GM15510 (cell line): ENCODE results near the gene CKAP5.

Experiments
- POLR2A ChIP-seq: IDR thresholded peaks from 3 replicates; pipeline ENCODE4 v1.6.1; 2011; ENCODE audit warnings: borderline replicate concordance; ENCODE audit not compliant: insufficient read length; ENCODE audit errors: extremely low read depth

The CKAP5 gene

GRCh38 chr11:46710821-46711269 lies 135.2 kb downstream of the CKAP5 start:
- no peak for TF ChIP-seq POLR2A

- TF ChIP-seq POLR2A: no peak
Observed at GRCh38 chr11:46706886-46707285, 139.2 kb downstream of the CKAP5 start.

DNA sequence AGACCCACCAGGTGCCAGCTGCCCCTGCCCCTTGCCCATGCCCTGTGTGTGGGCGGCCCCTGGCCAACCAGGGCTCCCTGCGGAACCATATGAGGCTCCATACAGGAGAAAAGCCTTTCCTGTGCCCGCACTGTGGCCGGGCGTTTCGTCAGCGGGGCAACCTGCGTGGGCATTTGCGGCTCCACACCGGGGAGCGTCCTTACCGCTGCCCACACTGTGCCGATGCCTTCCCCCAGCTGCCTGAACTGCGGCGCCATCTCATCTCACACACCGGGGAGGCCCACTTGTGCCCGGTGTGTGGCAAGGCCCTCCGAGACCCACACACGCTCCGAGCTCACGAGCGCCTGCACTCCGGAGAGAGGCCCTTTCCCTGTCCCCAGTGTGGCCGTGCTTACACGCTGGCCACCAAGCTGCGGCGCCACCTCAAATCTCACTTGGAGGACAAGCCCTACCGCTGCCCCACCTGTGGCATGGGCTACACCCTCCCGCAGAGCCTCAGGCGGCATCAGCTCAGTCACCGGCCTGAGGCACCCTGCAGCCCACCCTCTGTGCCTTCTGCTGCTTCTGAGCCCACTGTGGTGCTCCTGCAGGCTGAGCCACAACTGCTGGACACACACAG lies 140.9 kb downstream of the CKAP5 start:
- TF ChIP-seq POLR2A: no peak

DNA sequence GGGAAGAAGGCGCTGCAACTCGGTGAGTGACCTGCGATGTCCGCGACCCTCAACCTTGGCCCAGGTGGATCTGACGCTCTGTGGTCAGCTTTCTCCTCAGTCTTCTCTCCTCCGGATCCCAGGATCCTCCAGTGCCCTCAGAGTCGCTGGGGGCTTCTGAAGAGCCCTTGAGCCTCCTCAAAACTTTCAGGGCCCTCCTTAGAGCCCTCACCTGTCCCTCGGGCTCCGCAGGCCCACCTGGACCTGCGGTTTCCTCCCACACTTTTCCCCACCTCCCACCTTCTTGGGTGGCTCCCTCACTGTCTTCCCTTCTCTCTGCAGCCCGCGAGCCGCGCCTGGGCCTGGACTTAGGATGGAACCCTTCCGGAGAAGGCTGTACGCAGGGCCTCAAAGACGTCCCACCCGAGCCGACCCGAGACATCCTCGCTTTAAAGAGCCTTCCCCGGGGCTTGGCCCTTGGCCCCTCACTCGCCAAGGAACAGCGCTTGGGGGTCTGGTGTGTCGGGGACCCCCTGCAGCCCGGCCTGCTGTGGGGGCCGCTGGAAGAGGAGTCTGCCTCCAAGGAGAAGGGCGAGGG lies 144.9 kb downstream of the CKAP5 start:
- peak; percentile 49 for TF ChIP-seq POLR2A

DNA sequence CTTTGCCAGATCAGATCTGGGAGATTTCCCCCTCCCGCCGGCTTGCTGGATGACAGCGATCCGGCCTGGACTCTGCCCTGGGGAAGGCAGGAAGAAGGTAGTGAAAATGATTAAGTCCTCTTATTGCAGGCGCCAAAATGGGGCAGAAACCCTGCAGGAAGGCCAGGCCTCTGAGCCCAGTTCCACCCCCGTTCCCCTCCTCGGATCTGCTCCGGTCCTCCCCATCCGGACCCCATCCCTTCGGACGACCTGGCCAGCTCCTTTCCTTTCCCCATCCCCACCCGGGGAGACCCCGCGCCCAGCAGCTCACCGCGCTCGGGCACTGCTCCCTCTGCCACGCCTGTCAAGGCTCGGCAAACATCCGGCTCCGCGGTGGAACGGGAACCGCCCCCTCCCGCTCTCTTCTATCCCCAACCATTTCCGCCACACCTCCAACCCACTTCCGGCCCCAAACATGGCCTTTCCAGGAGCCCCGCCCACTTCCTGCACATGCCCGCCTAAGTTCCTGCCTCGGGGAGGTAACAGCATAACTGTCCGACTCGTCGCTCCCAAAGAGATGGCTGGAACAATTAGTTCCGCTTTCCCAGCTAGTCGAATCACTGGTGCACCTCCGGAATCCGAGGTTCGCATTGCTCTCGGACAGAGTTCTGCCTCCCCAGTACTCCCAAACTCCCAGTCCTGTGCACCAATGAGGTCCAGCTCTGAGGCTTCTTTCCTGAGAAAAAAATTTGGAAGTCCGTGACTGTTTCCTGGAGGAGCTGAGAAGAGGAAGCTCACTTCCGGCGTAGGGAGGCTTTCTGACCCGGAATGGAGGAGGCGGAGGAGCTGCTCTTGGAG lies 145.6 kb downstream of the CKAP5 start, which contains the start of the genes ARHGAP1 and ZNF408:
TSS of gene ARHGAP1 (minus strand) at position 379 of the 837 bp plus-strand sequence. CDS start 4,512 bp downstream, outside the sequence.
TSS of gene ZNF408 (plus strand) at position 791 of the 837 bp plus-strand sequence. CDS start at position 808, 17 bp downstream.
- TF ChIP-seq POLR2A: peak; percentile 93

DNA sequence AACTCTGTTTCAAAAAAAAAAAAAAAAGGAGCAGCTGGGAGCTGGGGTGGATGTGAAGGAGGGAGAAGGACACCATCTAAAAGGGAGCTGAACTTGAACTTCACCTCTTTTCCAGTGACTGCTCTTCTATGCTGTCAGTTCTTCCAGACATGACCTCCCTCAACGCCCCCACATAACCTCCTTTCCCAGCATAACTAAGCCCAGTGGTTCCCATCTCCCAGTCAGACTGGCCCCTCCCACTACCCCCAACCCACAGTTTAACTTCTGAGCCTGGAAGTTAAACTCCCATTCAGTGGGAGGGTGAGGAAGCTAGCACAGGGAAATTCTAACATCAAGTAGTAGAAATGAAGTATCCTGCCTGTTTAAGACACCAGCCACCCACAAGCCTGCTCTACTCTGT lies 147.5 kb downstream of the CKAP5 start:
- TF ChIP-seq POLR2A: no peak

DNA sequence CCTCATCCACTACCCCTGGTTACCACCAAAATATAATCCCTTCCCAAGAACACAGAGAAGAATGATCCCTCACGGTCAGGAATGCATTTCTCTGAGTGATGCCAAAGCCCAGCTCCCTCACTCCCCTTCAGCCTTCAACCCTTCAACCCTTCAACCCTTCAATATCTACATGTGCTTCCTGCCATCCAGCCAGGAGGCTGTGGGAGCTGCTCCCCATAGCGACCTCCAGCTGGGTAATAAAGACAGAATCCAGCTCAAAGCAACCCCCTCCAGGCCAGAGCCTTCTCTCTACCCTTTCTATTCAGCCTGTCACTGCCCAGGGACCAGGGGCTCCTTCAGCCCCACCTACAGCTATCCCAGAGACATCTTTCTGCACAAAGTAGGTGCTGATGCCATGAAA lies 148.4 kb downstream of the CKAP5 start:
- no peak for TF ChIP-seq POLR2A

DNA sequence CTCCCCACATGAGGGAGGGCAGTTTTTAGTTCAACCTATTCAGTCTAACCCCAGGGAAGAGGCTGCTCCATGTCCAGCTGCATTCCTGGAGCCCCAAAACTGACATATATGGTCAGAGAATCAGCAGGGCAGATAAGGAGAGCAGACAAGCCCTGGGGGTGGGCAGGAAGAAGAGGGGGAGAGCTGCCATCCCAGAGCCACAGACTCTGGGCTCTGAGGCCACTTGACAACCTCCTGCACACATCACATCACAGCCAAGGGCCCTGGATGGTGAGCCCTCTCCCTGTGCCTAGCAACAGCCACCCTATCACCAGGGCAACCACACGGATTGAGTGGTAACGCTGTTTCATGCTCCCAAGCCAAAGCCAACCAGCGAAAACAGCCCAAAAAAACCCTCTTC lies 148.8 kb downstream of the CKAP5 start:
- no peak for TF ChIP-seq POLR2A

- TF ChIP-seq POLR2A: no peak
Observed at GRCh38 chr11:46696212-46696558, 149.9 kb downstream of the CKAP5 start.

GRCh38 chr11:46695345-46696211 lies 150.5 kb downstream of the CKAP5 start:
- TF ChIP-seq POLR2A: no peak

- TF ChIP-seq POLR2A: no peak
Observed at GRCh38 chr11:46694607-46695006, 151.5 kb downstream of the CKAP5 start.

GRCh38 chr11:46694072-46694471 lies 152.0 kb downstream of the CKAP5 start:
- TF ChIP-seq POLR2A: no peak

DNA sequence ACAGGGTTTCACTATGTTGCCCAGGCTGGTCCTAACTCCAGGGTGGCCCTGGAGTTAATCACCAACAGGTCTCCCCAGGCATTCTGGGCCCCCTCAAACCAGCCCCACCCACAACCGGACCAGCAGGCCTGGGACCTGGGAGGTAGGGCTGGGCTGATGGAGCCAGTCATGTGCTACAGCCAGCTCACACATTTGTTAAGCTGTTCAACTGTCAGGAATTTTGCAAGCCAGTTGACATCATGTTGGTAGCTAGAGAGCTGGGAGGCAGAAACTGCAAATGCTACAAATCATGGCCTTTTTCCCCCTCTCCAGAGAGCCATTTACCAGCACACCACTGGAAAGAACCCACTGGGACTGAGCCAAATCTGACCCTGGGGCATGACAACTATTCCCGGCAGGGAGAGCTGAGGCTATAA lies 152.5 kb downstream of the CKAP5 start:
- TF ChIP-seq POLR2A: no peak
